WTC11 (cell line): ENCODE data around the gene B3GAT1.

Experiments used
- CREB1 ChIP-seq: sonication (generic); formaldehyde crosslinking; IDR thresholded peaks from 2 replicates; pipeline ENCODE4 v1.8.0; 2023; ENCODE audit warnings: mild to moderate bottlenecking, missing genetic modification reagents
- EMX1 ChIP-seq: fragments of 250-450 bp; sonication (Bioruptor Pico); IDR thresholded peaks from 2 replicates; pipeline ENCODE4 v1.8.0; 2021; ENCODE audit warnings: mild to moderate bottlenecking
- ESRRA ChIP-seq: sonication (generic); formaldehyde crosslinking; IDR thresholded peaks from 2 replicates; pipeline ENCODE4 v1.8.1; 2022; ENCODE audit warnings: mild to moderate bottlenecking, missing genetic modification reagents, borderline replicate concordance
- SMAD3 ChIP-seq: sonication (generic); formaldehyde crosslinking; IDR thresholded peaks from 2 replicates; pipeline ENCODE4 v1.8.0; 2022; ENCODE audit warnings: missing genetic modification reagents, mild to moderate bottlenecking, borderline replicate concordance
- SP1 ChIP-seq: sonication (generic); formaldehyde crosslinking; conservative IDR thresholded peaks from 2 replicates; pipeline ENCODE4 v1.8.1; 2022; ENCODE audit warnings: missing genetic modification reagents
- ZBTB21 ChIP-seq: sonication (generic); formaldehyde crosslinking; IDR thresholded peaks from 2 replicates; pipeline ENCODE4 v1.8.1; 2023; ENCODE audit warnings: mild to moderate bottlenecking, missing genetic modification reagents, borderline replicate concordance
- ZNF263 ChIP-seq: sonication (generic); formaldehyde crosslinking; IDR thresholded peaks from 2 replicates; pipeline ENCODE4 v1.8.1; 2022; ENCODE audit warnings: low read depth, mild to moderate bottlenecking, moderate library complexity, missing genetic modification reagents
- TF ChIP-seq, protein P1 (sequence below): sonication (generic); formaldehyde crosslinking; IDR thresholded peaks from 2 replicates; pipeline ENCODE4 v1.8.0; 2022; ENCODE audit warnings: mild to moderate bottlenecking, missing genetic modification reagents
- TF ChIP-seq, protein P2 (sequence below): sonication (generic); formaldehyde crosslinking; IDR thresholded peaks from 2 replicates; pipeline ENCODE4 v1.8.0; 2022; ENCODE audit warnings: mild to moderate bottlenecking, missing genetic modification reagents
- TF ChIP-seq, protein P3 (sequence below): fragments of 200-600 bp; IDR thresholded peaks from 2 replicates; pipeline ENCODE4 v1.8.0; 2022; ENCODE audit warnings: antibody characterized with exemption

DNA sequence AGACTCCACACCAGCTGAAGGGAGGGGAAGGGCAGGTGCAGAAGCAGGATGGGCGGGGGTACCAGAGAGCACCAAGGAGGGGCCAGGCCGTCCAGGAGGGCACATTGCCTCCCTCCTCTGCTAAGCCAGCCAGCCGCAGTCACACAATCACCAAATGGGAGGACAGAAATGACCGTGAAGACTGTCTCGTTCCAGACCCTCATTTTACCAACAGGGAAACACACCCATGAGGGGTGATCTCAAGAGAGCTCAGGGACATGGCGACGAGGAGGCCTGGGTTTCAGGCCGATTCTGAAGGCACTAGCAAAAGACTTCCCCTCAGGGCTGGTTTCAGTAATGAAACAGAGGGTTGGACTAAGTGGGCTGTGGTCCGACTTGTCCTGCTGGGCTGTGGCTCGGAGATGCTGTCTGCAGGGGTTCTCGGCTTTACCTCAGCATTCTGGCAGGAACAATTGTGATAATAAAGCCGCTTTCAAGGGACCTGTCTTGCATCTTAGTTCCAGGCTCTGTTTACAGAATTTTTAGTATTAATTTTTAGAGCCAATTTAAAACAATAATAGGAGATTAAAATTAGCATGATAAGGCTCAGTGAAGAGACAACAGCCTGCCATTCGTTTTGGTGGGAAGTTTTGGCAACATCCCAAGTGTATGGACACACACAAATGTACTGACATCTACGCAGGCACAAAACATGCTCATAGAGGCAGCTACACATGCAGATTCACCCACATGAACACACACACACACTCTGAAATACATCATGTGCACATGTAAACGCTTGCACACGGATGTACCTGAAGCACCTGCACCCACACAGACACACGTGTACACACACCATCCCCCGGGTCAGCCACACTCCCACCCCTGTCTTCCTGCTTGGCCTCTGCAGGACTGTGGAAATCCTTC, 2.0 kb upstream of the B3GAT1 start:
- TF ChIP-seq EMX1 (CRISPR knock-in tag): no peak
- TF ChIP-seq, protein P1, sequence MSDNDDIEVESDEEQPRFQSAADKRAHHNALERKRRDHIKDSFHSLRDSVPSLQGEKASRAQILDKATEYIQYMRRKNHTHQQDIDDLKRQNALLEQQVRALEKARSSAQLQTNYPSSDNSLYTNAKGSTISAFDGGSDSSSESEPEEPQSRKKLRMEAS: no peak
- TF ChIP-seq, protein P2, sequence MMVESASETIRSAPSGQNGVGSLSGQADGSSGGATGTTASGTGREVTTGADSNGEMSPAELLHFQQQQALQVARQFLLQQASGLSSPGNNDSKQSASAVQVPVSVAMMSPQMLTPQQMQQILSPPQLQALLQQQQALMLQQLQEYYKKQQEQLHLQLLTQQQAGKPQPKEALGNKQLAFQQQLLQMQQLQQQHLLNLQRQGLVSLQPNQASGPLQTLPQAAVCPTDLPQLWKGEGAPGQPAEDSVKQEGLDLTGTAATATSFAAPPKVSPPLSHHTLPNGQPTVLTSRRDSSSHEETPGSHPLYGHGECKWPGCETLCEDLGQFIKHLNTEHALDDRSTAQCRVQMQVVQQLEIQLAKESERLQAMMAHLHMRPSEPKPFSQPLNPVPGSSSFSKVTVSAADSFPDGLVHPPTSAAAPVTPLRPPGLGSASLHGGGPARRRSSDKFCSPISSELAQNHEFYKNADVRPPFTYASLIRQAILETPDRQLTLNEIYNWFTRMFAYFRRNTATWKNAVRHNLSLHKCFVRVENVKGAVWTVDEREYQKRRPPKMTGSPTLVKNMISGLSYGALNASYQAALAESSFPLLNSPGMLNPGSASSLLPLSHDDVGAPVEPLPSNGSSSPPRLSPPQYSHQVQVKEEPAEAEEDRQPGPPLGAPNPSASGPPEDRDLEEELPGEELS (CRISPR knock-in tag): no peak
- TF ChIP-seq, protein P3, sequence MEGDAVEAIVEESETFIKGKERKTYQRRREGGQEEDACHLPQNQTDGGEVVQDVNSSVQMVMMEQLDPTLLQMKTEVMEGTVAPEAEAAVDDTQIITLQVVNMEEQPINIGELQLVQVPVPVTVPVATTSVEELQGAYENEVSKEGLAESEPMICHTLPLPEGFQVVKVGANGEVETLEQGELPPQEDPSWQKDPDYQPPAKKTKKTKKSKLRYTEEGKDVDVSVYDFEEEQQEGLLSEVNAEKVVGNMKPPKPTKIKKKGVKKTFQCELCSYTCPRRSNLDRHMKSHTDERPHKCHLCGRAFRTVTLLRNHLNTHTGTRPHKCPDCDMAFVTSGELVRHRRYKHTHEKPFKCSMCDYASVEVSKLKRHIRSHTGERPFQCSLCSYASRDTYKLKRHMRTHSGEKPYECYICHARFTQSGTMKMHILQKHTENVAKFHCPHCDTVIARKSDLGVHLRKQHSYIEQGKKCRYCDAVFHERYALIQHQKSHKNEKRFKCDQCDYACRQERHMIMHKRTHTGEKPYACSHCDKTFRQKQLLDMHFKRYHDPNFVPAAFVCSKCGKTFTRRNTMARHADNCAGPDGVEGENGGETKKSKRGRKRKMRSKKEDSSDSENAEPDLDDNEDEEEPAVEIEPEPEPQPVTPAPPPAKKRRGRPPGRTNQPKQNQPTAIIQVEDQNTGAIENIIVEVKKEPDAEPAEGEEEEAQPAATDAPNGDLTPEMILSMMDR: no peak
- TF ChIP-seq ZNF263 (CRISPR knock-in tag): no peak
- no peak for TF ChIP-seq SMAD3 (CRISPR knock-in tag)
- no peak for TF ChIP-seq SP1 (CRISPR knock-in tag)
- TF ChIP-seq CREB1 (CRISPR knock-in tag): no peak
- TF ChIP-seq ESRRA (CRISPR knock-in tag): no peak
- no peak for TF ChIP-seq ZBTB21 (CRISPR knock-in tag)
